ENCODE results near the gene PHPT1. TPM values are rescaled to one million over a fixed set of nuclear protein-coding genes. Genes with fewer than 3 reads are reported as not detected.
A peak's percentile ranks its signal among the peaks of the same experiment; 100 is the strongest.

Gene PHPT1
- total and polyA plus RNA-seq, 4 donors = 75.0 to 195 (median 117) TPM

GRCh38 chr9:136847826-136848392, 1.3 kb upstream of the PHPT1 start:
- H3K4me1 ChIP-seq (ENCODE audit: control insufficient read depth in 5 of 5, insufficient read depth in 5 of 5, low read length in 5 of 5) = peaks cover 3 to 24% (median 9%) of the 10 kb centered on the region in 5 donors
- ATAC-seq (ENCODE audit: insufficient read depth, low FRiP score) (peak; percentile 63), DNase-seq (peak; percentile 60 to 73 (median 69))
- TF ChIP-seq CTCF (IDR thresholded peaks at IDR 0.05; ENCODE audit: control extremely low read depth, extremely low read depth) = no peak
- H3K4me3 ChIP-seq = peak overlapping the region; percentile 38
- peaks cover 3 to 21% (median 8%) of the 10 kb centered on the region in 3 donors for H3K27me3 ChIP-seq (ENCODE audit: control insufficient read depth in 3 of 3, insufficient read depth in 3 of 3, low read length in 2 of 3)
- WGBS, 2 donors = 1% methylated on average over 47 to 48 of the region's 48 CpGs
- no peak overlapping the region for H3K9ac ChIP-seq (ENCODE audit: insufficient read depth in 1 of 2, low read length in 2 of 2)
- H3K9me3 ChIP-seq (ENCODE audit: control insufficient read depth in 4 of 4, insufficient read depth in 3 of 4, low read length in 3 of 4) = peaks cover 0 to 3% (median 0%) of the 10 kb centered on the region in 4 donors
- peaks cover 0 to 6% (median 2%) of the 10 kb centered on the region in 4 donors for H3K36me3 ChIP-seq (ENCODE audit: control insufficient read depth in 4 of 4, insufficient read depth in 4 of 4, low read length in 4 of 4)
- H3K27ac ChIP-seq (ENCODE audit: low read depth in 1 of 2, low read length in 1 of 2) = peak overlapping the region; percentile 71 to 75

GRCh38 chr9:136848393-136849037, 694 bp upstream of the PHPT1 start:
- Histone ChIP-seq H3K9ac (ENCODE audit: insufficient read depth in 1 of 2, low read length in 2 of 2) (no peak overlapping the region), H3K9me3 (ENCODE audit: control insufficient read depth in 4 of 4, insufficient read depth in 3 of 4, low read length in 3 of 4) (peaks cover 0 to 3% (median 0%) of the 10 kb centered on the region in 4 donors), H3K36me3 (ENCODE audit: control insufficient read depth in 4 of 4, insufficient read depth in 4 of 4, low read length in 4 of 4) (peaks cover 0 to 6% (median 2%) of the 10 kb centered on the region in 4 donors), H3K4me3 (peak overlapping the region; percentile 38), H3K27ac (ENCODE audit: low read depth in 1 of 2, low read length in 1 of 2) (peak overlapping the region; percentile 78 to 88), H3K27me3 (ENCODE audit: control insufficient read depth in 3 of 3, insufficient read depth in 3 of 3, low read length in 2 of 3) (peaks cover under 1 to 16% (median 8%) of the 10 kb centered on the region in 3 donors), H3K4me1 (ENCODE audit: control insufficient read depth in 5 of 5, insufficient read depth in 5 of 5, low read length in 5 of 5) (peaks cover 3 to 23% (median 9%) of the 10 kb centered on the region in 5 donors)
- 1% methylated on average over 43 to 53 of the region's 53 CpGs for WGBS, 2 donors
- no peak for TF ChIP-seq CTCF (IDR thresholded peaks at IDR 0.05; ENCODE audit: control extremely low read depth, extremely low read depth)
- peak; percentile 1 for ATAC-seq (ENCODE audit: insufficient read depth, low FRiP score)
- DNase-seq = no peak

- no peak for ATAC-seq (ENCODE audit: insufficient read depth, low FRiP score)
- no peak for TF ChIP-seq CTCF (IDR thresholded peaks at IDR 0.05; ENCODE audit: control extremely low read depth, extremely low read depth)
- H3K36me3 ChIP-seq (ENCODE audit: control insufficient read depth in 4 of 4, insufficient read depth in 4 of 4, low read length in 4 of 4) = peaks cover 0 to 9% (median 2%) of the 10 kb centered on the region in 4 donors
- peak overlapping the region; percentile 37 to 45 for H3K9ac ChIP-seq (ENCODE audit: insufficient read depth in 1 of 2, low read length in 2 of 2)
- H3K4me1 ChIP-seq (ENCODE audit: control insufficient read depth in 5 of 5, insufficient read depth in 5 of 5, low read length in 5 of 5) = peaks cover 0 to 23% (median 9%) of the 10 kb centered on the region in 5 donors
- 53 to 67% methylated on average over 41 to 43 of the region's 43 CpGs for WGBS, 2 donors
- peaks cover 0 to 2% (median 0%) of the 10 kb centered on the region in 4 donors for H3K9me3 ChIP-seq (ENCODE audit: control insufficient read depth in 4 of 4, insufficient read depth in 3 of 4, low read length in 3 of 4)
- DNase-seq = no peak
- H3K27me3 ChIP-seq (ENCODE audit: control insufficient read depth in 3 of 3, insufficient read depth in 3 of 3, low read length in 2 of 3) = peaks cover 0 to 14% (median 8%) of the 10 kb centered on the region in 3 donors
- H3K27ac ChIP-seq (ENCODE audit: low read depth in 1 of 2, low read length in 1 of 2) = peak overlapping the region; percentile 63 to 68
- H3K4me3 ChIP-seq = peak overlapping the region; percentile 54
Observed at GRCh38 chr9:136849960-136850865, 1.0 kb downstream of the PHPT1 start.
